ENCODE data around the gene DNTT. TPM values are rescaled to one million over a fixed set of nuclear protein-coding genes. Genes with fewer than 3 reads are reported as not detected.

Gene DNTT
- total RNA-seq, 1 experiment from 2014 or later, result not detected

DNA sequence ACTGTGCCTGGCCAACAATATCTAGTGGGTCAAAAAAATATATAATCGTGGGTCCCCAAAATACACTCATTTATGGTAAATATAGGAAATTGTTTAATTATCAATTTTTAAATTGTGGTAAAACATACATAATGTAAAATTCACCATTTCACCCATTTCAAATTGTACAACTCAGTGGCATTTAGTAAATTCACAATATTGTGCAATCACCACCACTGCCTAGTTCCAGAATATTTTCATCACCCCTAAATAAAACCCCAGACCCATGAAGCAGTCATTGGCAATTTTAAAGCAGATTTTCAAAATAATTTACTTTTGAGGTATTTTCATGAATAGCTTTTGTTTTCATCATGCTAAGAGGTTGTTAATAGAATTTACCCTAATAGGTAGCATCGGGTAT lies 43.1 kb upstream of the DNTT start:
- BruUV-seq (replicated peaks), result no TSS peak
- H3K27me3 ChIP-seq (replicated peaks; ENCODE audit: control insufficient read depth, insufficient read depth, low read length), result no peaks in the 10 kb centered on the region
- H3K9me3 ChIP-seq, result no peaks in the 10 kb centered on the region
- H3K4me1 ChIP-seq, result no peaks in the 10 kb centered on the region
- no peaks in the 10 kb centered on the region for H3K27me3 Mint-ChIP-seq (ENCODE audit: insufficient read depth, unreplicated experiment)
- no peaks in the 10 kb centered on the region for H3K4me1 Mint-ChIP-seq (ENCODE audit: low read depth, unreplicated experiment)
- no peak overlapping the region for H3K4me3 Mint-ChIP-seq (ENCODE audit: unreplicated experiment)
- H3K4me3 ChIP-seq (ENCODE audit: low read depth, low read length), result no peak overlapping the region
- no peaks in the 10 kb centered on the region for H3K36me3 ChIP-seq (ENCODE audit: control insufficient read depth, insufficient read depth, low read length)
- DNase-seq, result no peak
- H3K27ac Mint-ChIP-seq (ENCODE audit: unreplicated experiment), result no peak overlapping the region
- no peaks in the 10 kb centered on the region for H3K9me3 Mint-ChIP-seq (ENCODE audit: unreplicated experiment)
- intact Hi-C loops (cut with micrococcal nuclease; ENCODE audit: unreplicated experiment), result no loop called here
- ChIA-PET POLR2A (no interaction called here), CTCF (no interaction called here)
- TF ChIP-seq, protein P1, sequence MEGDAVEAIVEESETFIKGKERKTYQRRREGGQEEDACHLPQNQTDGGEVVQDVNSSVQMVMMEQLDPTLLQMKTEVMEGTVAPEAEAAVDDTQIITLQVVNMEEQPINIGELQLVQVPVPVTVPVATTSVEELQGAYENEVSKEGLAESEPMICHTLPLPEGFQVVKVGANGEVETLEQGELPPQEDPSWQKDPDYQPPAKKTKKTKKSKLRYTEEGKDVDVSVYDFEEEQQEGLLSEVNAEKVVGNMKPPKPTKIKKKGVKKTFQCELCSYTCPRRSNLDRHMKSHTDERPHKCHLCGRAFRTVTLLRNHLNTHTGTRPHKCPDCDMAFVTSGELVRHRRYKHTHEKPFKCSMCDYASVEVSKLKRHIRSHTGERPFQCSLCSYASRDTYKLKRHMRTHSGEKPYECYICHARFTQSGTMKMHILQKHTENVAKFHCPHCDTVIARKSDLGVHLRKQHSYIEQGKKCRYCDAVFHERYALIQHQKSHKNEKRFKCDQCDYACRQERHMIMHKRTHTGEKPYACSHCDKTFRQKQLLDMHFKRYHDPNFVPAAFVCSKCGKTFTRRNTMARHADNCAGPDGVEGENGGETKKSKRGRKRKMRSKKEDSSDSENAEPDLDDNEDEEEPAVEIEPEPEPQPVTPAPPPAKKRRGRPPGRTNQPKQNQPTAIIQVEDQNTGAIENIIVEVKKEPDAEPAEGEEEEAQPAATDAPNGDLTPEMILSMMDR (IDR thresholded peaks at IDR 0.05; ENCODE audit: insufficient read depth in 1 of 2, low read depth in 1 of 2, low read length in 1 of 2, severe bottlenecking in 1 of 2, unreplicated experiment in 1 of 2), result no peak
- no peaks in the 10 kb centered on the region for H3K36me3 Mint-ChIP-seq (ENCODE audit: insufficient read depth, unreplicated experiment)

DNA sequence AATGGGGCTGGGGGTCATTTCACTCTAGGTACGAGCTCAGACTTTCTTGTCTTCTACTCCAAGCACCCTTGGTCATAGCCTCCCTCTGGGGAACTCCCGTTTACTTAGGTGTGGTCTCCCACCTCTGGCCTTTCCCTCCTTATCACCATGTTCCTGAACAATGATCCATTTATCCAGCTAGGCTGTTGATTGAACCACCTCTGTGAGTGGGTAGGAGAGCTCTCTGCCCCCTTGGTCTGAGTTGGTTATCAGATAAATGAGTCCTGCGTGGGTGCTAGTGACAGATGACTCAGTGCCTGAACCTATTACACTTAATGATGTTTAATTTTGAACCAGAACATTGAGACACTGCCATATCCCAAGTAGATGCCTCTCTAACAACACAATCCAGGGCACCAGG lies 42.3 kb upstream of the DNTT start:
- Mint-ChIP-seq H3K36me3 (ENCODE audit: insufficient read depth, unreplicated experiment) (no peaks in the 10 kb centered on the region), H3K9me3 (ENCODE audit: unreplicated experiment) (no peaks in the 10 kb centered on the region), H3K4me3 (ENCODE audit: unreplicated experiment) (no peak overlapping the region), H3K4me1 (ENCODE audit: low read depth, unreplicated experiment) (peaks cover under 1% of the 10 kb centered on the region), H3K27ac (ENCODE audit: unreplicated experiment) (no peak overlapping the region), H3K27me3 (ENCODE audit: insufficient read depth, unreplicated experiment) (no peaks in the 10 kb centered on the region)
- no peaks in the 10 kb centered on the region for H3K36me3 ChIP-seq (ENCODE audit: control insufficient read depth, insufficient read depth, low read length)
- H3K4me1 ChIP-seq, result 0 out of 2 replicates have a peak, but pooled peaks cover under 1% of the 10 kb centered on the region
- TF ChIP-seq, protein P1 (IDR thresholded peaks at IDR 0.05; ENCODE audit: insufficient read depth in 1 of 2, low read depth in 1 of 2, low read length in 1 of 2, severe bottlenecking in 1 of 2, unreplicated experiment in 1 of 2), result no peak
- ChIA-PET CTCF (no interaction called here), POLR2A (no interaction called here)
- no peak overlapping the region for H3K4me3 ChIP-seq (ENCODE audit: low read depth, low read length)
- no peaks in the 10 kb centered on the region for H3K27me3 ChIP-seq (replicated peaks; ENCODE audit: control insufficient read depth, insufficient read depth, low read length)
- DNase-seq, result no peak
- no TSS peak for BruUV-seq (replicated peaks)
- no peaks in the 10 kb centered on the region for H3K9me3 ChIP-seq
- intact Hi-C loops (cut with micrococcal nuclease; ENCODE audit: unreplicated experiment), result no loop called here

DNA sequence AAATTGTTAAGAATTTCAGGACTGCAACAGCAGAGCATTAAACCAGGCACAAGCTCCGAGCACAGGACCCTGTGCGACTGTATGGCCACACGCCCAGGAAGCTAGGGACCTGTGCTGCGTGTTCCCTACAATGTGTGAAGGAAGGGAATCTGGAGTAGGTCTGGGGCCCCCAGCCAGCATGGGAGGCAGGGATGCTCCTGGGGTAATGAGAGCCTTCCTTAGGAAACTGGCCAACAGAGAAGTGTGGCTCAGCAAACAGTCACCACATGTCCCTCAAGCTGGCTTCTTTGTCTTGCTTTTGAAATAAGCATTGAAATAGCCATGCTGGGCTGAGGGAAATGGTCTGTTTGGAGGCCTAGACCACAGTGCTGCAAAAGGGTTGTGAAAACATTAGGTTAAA lies 41.1 kb upstream of the DNTT start:
- H3K4me1 ChIP-seq, result peaks cover 4% of the 10 kb centered on the region; the same call in 1 of the 2 replicates
- no peaks in the 10 kb centered on the region for H3K36me3 Mint-ChIP-seq (ENCODE audit: insufficient read depth, unreplicated experiment)
- no peak overlapping the region for H3K4me3 ChIP-seq (ENCODE audit: low read depth, low read length)
- no peaks in the 10 kb centered on the region for H3K9me3 ChIP-seq
- intact Hi-C loops (cut with micrococcal nuclease; ENCODE audit: unreplicated experiment), result no loop called here
- ChIA-PET POLR2A (no interaction called here), CTCF (no interaction called here)
- no peak for DNase-seq
- H3K4me3 Mint-ChIP-seq (ENCODE audit: unreplicated experiment), result no peak overlapping the region
- H3K9me3 Mint-ChIP-seq (ENCODE audit: unreplicated experiment), result no peaks in the 10 kb centered on the region
- peaks cover 9% of the 10 kb centered on the region for H3K4me1 Mint-ChIP-seq (ENCODE audit: low read depth, unreplicated experiment)
- no TSS peak for BruUV-seq (replicated peaks)
- TF ChIP-seq, protein P1 (IDR thresholded peaks at IDR 0.05; ENCODE audit: insufficient read depth in 1 of 2, low read depth in 1 of 2, low read length in 1 of 2, severe bottlenecking in 1 of 2, unreplicated experiment in 1 of 2), result no peak
- H3K36me3 ChIP-seq (ENCODE audit: control insufficient read depth, insufficient read depth, low read length), result no peaks in the 10 kb centered on the region
- no peak overlapping the region for H3K27ac Mint-ChIP-seq (ENCODE audit: unreplicated experiment)
- H3K27me3 Mint-ChIP-seq (ENCODE audit: insufficient read depth, unreplicated experiment), result no peaks in the 10 kb centered on the region
- no peaks in the 10 kb centered on the region for H3K27me3 ChIP-seq (replicated peaks; ENCODE audit: control insufficient read depth, insufficient read depth, low read length)
